PC-3 (cell line): ENCODE results near the gene AKR1C1.
"Not testable (repeated sequence)": the region's sequence is repeated elsewhere in the genome, so short reads cannot be mapped to it uniquely, and the experiment has no call there.

Source experiments
- EZH2 ChIP-seq: fragments of 300-600 bp; sonication (generic); IDR thresholded peaks from one replicate; pipeline ENCODE4 v1.6.1; 2017; ENCODE audit warnings: antibody characterized with exemption, mild to moderate bottlenecking, low read length; ENCODE audit not compliant: unreplicated experiment
- EZH2phosphoT487 ChIP-seq: fragments of 300-600 bp; sonication (generic); IDR thresholded peaks from 2 replicates; pipeline ENCODE4 v1.6.1; 2018; ENCODE audit warnings: mild to moderate bottlenecking, antibody characterized with exemption, low read length, borderline replicate concordance
- TF ChIP-seq, protein P1 (sequence below): fragments of 300-600 bp; sonication (generic); conservative IDR thresholded peaks from 2 replicates; pipeline ENCODE4 v1.5.1; 2017; ENCODE audit warnings: antibody characterized with exemption, low read depth, mild to moderate bottlenecking, low read length

DNA sequence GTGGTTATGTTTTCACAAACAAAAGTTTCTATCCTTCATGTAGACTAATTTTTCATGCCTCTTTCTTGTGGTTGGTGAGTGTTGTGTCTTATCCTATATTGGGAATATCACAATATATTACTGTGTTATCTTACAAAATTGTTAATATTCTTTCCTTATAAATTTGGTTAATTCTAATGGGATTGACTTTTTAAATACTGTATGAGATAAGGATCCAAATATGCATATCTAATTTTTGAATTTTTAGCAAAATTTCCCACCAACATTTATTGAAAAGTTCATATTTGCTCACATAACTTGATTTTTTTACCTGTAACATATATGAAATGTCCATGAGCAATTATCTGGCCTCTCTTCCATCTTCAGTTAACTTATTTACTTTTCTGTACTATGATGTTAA is 11.2 kb downstream of the AKR1C1 start:
- TF ChIP-seq, protein P1, sequence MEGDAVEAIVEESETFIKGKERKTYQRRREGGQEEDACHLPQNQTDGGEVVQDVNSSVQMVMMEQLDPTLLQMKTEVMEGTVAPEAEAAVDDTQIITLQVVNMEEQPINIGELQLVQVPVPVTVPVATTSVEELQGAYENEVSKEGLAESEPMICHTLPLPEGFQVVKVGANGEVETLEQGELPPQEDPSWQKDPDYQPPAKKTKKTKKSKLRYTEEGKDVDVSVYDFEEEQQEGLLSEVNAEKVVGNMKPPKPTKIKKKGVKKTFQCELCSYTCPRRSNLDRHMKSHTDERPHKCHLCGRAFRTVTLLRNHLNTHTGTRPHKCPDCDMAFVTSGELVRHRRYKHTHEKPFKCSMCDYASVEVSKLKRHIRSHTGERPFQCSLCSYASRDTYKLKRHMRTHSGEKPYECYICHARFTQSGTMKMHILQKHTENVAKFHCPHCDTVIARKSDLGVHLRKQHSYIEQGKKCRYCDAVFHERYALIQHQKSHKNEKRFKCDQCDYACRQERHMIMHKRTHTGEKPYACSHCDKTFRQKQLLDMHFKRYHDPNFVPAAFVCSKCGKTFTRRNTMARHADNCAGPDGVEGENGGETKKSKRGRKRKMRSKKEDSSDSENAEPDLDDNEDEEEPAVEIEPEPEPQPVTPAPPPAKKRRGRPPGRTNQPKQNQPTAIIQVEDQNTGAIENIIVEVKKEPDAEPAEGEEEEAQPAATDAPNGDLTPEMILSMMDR: not testable (repeated sequence)
- TF ChIP-seq EZH2, EZH2phosphoT487: not testable (repeated sequence)
